ENCODE data around the gene INF2. TPM values are rescaled to one million over a fixed set of nuclear protein-coding genes. Genes with fewer than 3 reads are reported as not detected.
"Not testable (repeated sequence)": the region's sequence is repeated elsewhere in the genome, so short reads cannot be mapped to it uniquely, and the experiment has no call there.

The INF2 gene
- total RNA-seq, 1 donor, result 49.2 TPM

DNA sequence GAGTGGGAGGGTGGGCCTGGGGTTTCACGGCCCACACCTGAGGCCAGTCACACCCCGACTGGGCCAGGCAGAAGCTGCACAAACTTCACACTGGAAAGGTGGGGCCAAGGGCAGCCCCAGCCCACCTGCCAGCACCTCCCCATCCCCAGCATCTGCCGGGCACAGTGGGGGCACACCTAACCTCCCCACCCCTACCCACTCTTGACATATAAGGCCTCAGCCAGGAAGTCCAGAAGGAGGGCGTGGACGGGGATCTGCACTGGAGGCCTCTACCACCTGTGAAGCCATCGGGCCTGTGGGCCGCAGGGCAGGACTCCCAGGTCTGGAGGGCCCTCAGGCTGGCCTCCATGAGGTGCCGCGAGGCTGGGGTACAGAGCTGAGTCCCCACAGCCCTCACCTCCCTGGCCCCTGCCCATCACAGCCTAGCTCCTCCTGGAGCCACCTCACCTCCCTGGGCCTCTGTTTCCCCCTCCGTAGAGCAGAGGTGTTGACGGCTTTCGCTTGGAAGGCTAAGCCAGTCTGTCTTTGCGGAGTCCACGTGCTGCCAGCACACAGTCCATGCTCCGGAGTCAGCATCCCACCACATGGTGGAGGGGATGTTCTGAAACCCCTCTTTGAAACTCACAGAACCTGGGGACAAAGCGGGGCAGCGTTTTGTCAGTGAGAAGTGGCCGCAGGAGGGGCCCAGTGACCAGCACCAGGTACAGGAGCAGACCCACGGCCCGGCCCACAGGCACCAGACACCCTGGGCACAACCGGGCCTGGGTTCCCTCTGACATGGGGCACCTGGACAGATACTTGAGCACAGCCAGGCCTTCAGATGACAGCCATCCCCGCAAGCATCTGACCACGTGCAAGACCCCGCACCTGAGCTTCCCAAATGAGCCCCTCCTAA lies 38.2 kb upstream of the INF2 start:
- Histone ChIP-seq H3K79me2 (ENCODE audit: insufficient read depth, low read length) (no peaks in the 10 kb centered on the region), H3K4me3 (ENCODE audit: insufficient read depth, low read length) (no peak overlapping the region), H3K36me3 (ENCODE audit: insufficient read depth, low read length) (no peaks in the 10 kb centered on the region), H3K4me2 (ENCODE audit: insufficient read depth, low read length) (no peak overlapping the region), H3K27me3 (ENCODE audit: insufficient read depth, low read length) (no peaks in the 10 kb centered on the region), H3K9me3 (ENCODE audit: low read depth, low read length) (no peaks in the 10 kb centered on the region), H3K4me1 (ENCODE audit: insufficient read depth, low read length) (no peaks in the 10 kb centered on the region), H2AFZ (ENCODE audit: low read length) (no peak overlapping the region), H4K20me1 (ENCODE audit: insufficient read depth, low read length) (no peaks in the 10 kb centered on the region), H3K27ac (ENCODE audit: low read depth, low read length) (no peak overlapping the region)
- DNase-seq (ENCODE audit: insufficient read length, low spot score, missing footprints), result peak; percentile 63
- TF ChIP-seq CTCF (IDR thresholded peaks at IDR 0.05; ENCODE audit: extremely low read depth, low read depth, low read length), result no peak

DNA sequence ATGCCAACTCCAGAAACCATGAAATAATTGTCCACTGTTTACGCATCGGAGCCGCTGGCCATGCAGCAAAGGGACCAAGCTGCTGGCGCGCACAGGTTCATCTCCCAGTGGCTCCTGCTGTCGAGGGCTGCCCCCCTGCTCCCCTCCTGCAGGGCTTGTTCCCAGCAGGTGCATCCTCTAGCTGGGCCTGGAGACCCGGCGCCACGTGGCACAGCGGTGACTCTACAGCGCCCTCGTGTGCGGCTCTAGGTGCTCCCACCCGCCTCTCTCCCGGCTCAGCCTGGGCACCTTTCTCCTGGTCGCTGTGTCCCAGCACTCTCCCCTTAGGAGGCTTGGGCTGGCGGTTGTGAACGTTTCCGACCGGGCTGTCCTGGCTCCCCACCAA lies 37.5 kb upstream of the INF2 start:
- Histone ChIP-seq H3K79me2 (ENCODE audit: insufficient read depth, low read length) (no peaks in the 10 kb centered on the region), H3K4me1 (ENCODE audit: insufficient read depth, low read length) (no peaks in the 10 kb centered on the region), H3K9me3 (ENCODE audit: low read depth, low read length) (no peaks in the 10 kb centered on the region), H3K4me2 (ENCODE audit: insufficient read depth, low read length) (no peak overlapping the region), H3K27ac (ENCODE audit: low read depth, low read length) (no peak overlapping the region), H2AFZ (ENCODE audit: low read length) (no peak overlapping the region), H3K4me3 (ENCODE audit: insufficient read depth, low read length) (no peak overlapping the region), H3K27me3 (ENCODE audit: insufficient read depth, low read length) (no peaks in the 10 kb centered on the region), H3K36me3 (ENCODE audit: insufficient read depth, low read length) (no peaks in the 10 kb centered on the region), H4K20me1 (ENCODE audit: insufficient read depth, low read length) (no peaks in the 10 kb centered on the region)
- TF ChIP-seq CTCF (IDR thresholded peaks at IDR 0.05; ENCODE audit: extremely low read depth, low read depth, low read length), result no peak
- peak; percentile 63 for DNase-seq (ENCODE audit: insufficient read length, low spot score, missing footprints)

- Histone ChIP-seq H3K4me2 (ENCODE audit: insufficient read depth, low read length) (no peak overlapping the region), H3K4me3 (ENCODE audit: insufficient read depth, low read length) (no peak overlapping the region), H3K79me2 (ENCODE audit: insufficient read depth, low read length) (no peaks in the 10 kb centered on the region), H3K4me1 (ENCODE audit: insufficient read depth, low read length) (no peaks in the 10 kb centered on the region), H4K20me1 (ENCODE audit: insufficient read depth, low read length) (no peaks in the 10 kb centered on the region), H3K27ac (ENCODE audit: low read depth, low read length) (no peak overlapping the region), H3K36me3 (ENCODE audit: insufficient read depth, low read length) (no peaks in the 10 kb centered on the region), H3K9me3 (ENCODE audit: low read depth, low read length) (no peaks in the 10 kb centered on the region), H3K27me3 (ENCODE audit: insufficient read depth, low read length) (no peaks in the 10 kb centered on the region), H2AFZ (ENCODE audit: low read length) (no peak overlapping the region)
- TF ChIP-seq CTCF (IDR thresholded peaks at IDR 0.05; ENCODE audit: extremely low read depth, low read depth, low read length), result no peak
- peak; percentile 62 for DNase-seq (ENCODE audit: insufficient read length, low spot score, missing footprints)
These were observed 37.0 kb upstream of the INF2 start for GRCh38 chr14:104652386-104652785.

DNA sequence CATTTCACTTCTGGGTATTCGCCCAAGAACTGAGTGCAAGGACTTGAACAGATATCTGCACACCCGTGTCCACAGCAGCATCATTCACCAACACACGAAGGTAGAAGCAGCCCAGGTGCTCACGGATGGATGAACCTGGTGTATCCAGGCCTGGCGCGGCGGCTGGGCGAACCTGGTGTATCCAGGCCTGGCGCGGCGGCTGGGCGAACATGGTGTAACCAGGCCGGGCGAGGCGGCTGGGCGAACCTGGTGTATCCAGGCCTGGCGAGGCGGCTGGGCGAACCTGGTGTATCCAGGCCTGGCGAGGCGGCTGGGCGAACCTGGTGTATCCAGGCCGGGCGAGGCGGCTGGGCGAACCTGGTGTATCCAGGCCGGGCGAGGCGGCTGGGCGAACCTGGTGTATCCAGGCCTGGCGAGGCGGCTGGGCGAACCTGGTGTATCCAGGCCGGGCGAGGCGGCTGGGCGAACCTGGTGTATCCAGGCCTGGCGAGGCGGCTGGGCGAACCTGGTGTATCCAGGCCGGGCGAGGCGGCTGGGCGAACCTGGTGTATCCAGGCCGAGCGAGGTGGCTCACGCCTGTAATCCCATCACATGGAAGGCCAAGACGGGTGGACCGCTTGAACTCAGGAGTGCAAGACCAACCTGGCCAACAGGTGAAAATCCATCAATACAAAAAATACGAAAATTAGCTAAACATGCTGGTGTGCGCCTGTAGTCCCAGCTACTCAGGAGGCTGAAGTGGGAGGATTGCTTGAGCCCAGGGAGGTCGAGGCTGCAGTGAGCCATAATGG lies 36.1 kb upstream of the INF2 start:
- H3K4me3 ChIP-seq (ENCODE audit: insufficient read depth, low read length); H4K20me1 ChIP-seq (ENCODE audit: insufficient read depth, low read length); H3K79me2 ChIP-seq (ENCODE audit: insufficient read depth, low read length); H3K27me3 ChIP-seq (ENCODE audit: insufficient read depth, low read length); H3K9me3 ChIP-seq (ENCODE audit: low read depth, low read length); H3K4me1 ChIP-seq (ENCODE audit: insufficient read depth, low read length); H2AFZ ChIP-seq (ENCODE audit: low read length); H3K4me2 ChIP-seq (ENCODE audit: insufficient read depth, low read length); H3K36me3 ChIP-seq (ENCODE audit: insufficient read depth, low read length); H3K27ac ChIP-seq (ENCODE audit: low read depth, low read length): not testable (repeated sequence)
- DNase-seq (ENCODE audit: insufficient read length, low spot score, missing footprints), result peak; percentile 4

All from osteoblast (primary cell).